Measurements from ENCODE around the gene CDKN2A.

DNA sequence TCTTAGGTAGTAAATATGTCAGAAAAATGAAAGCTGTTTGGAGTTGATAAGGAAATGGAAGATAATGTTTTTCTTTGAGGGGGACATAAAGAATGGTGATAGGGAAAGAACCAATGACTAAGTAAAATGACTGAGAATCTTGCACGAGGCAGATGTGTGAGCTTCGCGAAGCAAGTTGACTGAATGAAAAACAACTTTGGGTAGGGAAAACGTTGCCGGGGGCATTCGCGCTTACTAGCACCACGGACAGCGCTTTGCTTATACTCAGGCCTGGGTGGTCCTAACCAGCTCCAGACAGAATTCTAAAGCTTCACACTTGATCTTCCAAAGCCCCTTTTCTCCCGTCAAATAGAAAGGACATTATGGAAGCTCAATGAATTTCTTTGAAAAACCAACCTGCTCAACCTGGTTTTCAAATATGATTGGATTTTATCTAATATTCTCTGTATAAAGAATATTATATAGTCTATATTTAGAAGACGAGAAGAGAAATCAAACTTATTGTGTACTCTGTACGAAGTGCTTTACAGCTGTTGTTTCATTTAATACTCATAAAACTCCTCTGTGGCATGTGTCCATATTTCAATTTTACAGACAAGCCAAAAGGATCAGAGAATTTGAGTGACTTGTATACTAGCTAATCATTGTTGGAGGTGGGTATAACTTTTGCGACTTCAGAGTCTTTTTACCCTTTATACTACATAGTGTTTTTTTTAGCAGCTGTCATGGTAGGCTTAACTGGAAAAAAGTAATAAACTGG is 16.9 kb upstream of the CDKN2A start:
- TF ChIP-seq, protein P1, sequence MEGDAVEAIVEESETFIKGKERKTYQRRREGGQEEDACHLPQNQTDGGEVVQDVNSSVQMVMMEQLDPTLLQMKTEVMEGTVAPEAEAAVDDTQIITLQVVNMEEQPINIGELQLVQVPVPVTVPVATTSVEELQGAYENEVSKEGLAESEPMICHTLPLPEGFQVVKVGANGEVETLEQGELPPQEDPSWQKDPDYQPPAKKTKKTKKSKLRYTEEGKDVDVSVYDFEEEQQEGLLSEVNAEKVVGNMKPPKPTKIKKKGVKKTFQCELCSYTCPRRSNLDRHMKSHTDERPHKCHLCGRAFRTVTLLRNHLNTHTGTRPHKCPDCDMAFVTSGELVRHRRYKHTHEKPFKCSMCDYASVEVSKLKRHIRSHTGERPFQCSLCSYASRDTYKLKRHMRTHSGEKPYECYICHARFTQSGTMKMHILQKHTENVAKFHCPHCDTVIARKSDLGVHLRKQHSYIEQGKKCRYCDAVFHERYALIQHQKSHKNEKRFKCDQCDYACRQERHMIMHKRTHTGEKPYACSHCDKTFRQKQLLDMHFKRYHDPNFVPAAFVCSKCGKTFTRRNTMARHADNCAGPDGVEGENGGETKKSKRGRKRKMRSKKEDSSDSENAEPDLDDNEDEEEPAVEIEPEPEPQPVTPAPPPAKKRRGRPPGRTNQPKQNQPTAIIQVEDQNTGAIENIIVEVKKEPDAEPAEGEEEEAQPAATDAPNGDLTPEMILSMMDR (IDR thresholded peaks at IDR 0.05; ENCODE audit: borderline replicate concordance, extremely low read depth, low read length, poor library complexity, severe bottlenecking): no peak
- TF ChIP-seq EZH2 (IDR thresholded peaks at IDR 0.05; ENCODE audit: borderline replicate concordance, low read depth, low read length, severe bottlenecking): no peak

Data from DND-41 (cell line).